Peyer's patch (tissue), 4 donors: Measurements from ENCODE around the gene FLACC1.

Experiments used
- CTCF ChIP-seq, 6 experiments: fragments of 450-650 bp in 4 of 6; fragments of 200-600 bp in 2 of 6; sonication (generic) in 1 of 6; IDR thresholded peaks; one replicate each; pipeline ENCODE4 v1.5.1; 2017 to 2019; ENCODE audit warnings: antibody characterized with exemption in 6 of 6, mild to moderate bottlenecking in 3 of 6, moderate library complexity in 1 of 6
- POLR2A ChIP-seq, 2 donors: fragments of 450-650 bp; IDR thresholded peaks; one replicate each; pipeline ENCODE4 v1.5.1; 2017; ENCODE audit warnings: antibody characterized with exemption in 2 of 2, mild to moderate bottlenecking in 2 of 2, moderate library complexity in 2 of 2

GRCh38 chr2:201261471-201261870 is 95.7 kb downstream of the FLACC1 start:
- TF ChIP-seq CTCF (IDR thresholded peaks at IDR 0.05) = no peak
- no peak for TF ChIP-seq POLR2A (IDR thresholded peaks at IDR 0.05)
